SK-N-MC (cell line): ENCODE results near the gene SHLD1.

Experiments
- EZH2 ChIP-seq: fragments of 200-600 bp; sonication (generic); IDR thresholded peaks from one replicate; pipeline ENCODE4 v1.6.1; 2017; ENCODE audit warnings: antibody characterized with exemption
- FOXP2 ChIP-seq: optimal IDR thresholded peaks from 2 replicates; pipeline ENCODE3; 2011; ENCODE audit warnings: mild to moderate bottlenecking, moderate library complexity; ENCODE audit not compliant: insufficient read depth; ENCODE audit errors: extremely low read length, control extremely low read depth
- POLR2AphosphoS5 ChIP-seq: IDR thresholded peaks from 2 replicates; pipeline ENCODE4 v1.6.1; 2012; ENCODE audit warnings: mild to moderate bottlenecking, low read depth, low read length, borderline replicate concordance

DNA sequence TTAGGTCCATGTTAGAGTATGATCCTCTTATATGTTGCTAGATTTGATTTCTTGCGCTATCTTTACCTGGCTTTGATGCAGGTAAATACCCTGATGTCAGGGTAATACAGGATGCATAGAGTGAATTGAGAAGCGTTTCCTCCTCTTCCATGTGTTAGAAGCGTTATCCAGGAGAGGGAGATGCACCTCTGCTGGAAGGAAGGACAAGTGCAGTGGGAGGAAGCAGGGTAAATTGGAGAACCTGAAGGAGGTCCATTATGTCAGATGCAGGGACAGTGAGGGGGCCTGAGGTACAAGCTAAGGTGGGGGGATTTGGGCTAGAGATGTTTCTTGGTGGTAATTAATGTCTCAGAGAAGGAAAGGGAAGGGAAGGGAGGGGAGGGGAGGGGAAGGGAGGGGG lies 7.7 kb downstream of the SHLD1 start:
- no peak for TF ChIP-seq EZH2
- no peak for TF ChIP-seq POLR2AphosphoS5
- no peak for TF ChIP-seq FOXP2
